GM06990 (cell line): ENCODE results near the gene RPL13.

ENCODE experiments used
- DNase-seq: peaks from one replicate; pipeline ENCODE4 v3.0.0-alpha.2; 2011; ENCODE audit not compliant: insufficient read length; ENCODE audit errors: extremely low read depth
- H3K27me3 ChIP-seq: replicated peaks from 2 replicates; pipeline ENCODE4 v1.6.0; 2011; ENCODE audit warnings: low read length; ENCODE audit not compliant: control insufficient read depth, insufficient read depth
- H3K36me3 ChIP-seq: 2 replicates; pipeline ENCODE4 v1.5.1; 2011; ENCODE audit warnings: low read length; ENCODE audit not compliant: control insufficient read depth, insufficient read depth
- H3K4me3 ChIP-seq: replicated peaks from 2 replicates; pipeline ENCODE4 v1.5.1; 2011; ENCODE audit warnings: low read depth, mild to moderate bottlenecking, control low read depth, low read length
- TF ChIP-seq, protein P1 (sequence below): IDR thresholded peaks from 2 replicates; pipeline ENCODE4 v1.5.1; 2011; ENCODE audit warnings: low read length, control low read depth, mild to moderate bottlenecking, inconsistent platforms; ENCODE audit not compliant: insufficient read depth, poor library complexity, severe bottlenecking

The RPL13 gene

DNA sequence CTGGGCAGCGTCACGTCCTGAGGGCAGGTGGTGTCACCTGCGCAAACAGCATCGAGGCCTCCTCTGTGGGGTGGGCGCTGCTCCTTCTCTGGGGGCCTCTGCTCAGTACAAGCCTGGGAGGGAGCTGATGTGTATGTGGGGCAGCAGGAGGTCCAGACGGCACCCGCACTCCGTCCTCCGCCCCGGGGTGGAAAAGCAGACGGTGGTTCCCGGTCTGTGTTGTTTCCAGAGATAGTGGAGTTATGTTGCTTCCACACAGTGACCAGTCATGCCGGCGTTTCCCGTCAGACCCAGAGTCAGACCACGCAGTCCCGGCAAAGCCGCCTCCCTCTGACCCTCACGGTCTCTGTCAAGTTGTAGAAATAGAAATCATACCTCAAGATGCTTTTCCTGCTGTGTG lies 13.7 kb upstream of the RPL13 start:
- TF ChIP-seq, protein P1, sequence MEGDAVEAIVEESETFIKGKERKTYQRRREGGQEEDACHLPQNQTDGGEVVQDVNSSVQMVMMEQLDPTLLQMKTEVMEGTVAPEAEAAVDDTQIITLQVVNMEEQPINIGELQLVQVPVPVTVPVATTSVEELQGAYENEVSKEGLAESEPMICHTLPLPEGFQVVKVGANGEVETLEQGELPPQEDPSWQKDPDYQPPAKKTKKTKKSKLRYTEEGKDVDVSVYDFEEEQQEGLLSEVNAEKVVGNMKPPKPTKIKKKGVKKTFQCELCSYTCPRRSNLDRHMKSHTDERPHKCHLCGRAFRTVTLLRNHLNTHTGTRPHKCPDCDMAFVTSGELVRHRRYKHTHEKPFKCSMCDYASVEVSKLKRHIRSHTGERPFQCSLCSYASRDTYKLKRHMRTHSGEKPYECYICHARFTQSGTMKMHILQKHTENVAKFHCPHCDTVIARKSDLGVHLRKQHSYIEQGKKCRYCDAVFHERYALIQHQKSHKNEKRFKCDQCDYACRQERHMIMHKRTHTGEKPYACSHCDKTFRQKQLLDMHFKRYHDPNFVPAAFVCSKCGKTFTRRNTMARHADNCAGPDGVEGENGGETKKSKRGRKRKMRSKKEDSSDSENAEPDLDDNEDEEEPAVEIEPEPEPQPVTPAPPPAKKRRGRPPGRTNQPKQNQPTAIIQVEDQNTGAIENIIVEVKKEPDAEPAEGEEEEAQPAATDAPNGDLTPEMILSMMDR, result no peak
- no peak overlapping the region for H3K4me3 ChIP-seq
- H3K27me3 ChIP-seq, result no peaks in the 10 kb centered on the region
- DNase-seq, result no peak
- peaks cover 18% of the 10 kb centered on the region for H3K36me3 ChIP-seq

DNA sequence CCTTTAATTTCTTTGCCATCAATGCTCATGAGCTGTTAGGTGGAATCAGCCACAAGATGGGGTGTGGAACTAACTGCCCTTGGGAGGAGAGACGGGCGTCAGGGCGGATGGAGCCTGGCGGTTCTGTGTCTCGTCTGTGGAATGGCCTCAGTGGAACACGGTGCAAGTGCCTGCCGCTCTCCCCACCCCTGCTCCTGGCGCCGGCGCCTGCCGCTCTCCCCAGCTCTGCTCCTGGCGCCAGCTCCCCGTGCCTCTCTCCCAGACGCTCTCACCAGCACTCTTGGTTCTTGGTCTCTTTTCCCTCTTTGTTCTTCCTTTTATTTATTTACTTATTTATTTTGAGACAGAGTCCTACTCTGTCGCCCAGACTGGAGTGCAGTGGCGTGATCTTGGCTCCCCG lies 13.2 kb upstream of the RPL13 start:
- peaks cover 22% of the 10 kb centered on the region for H3K36me3 ChIP-seq
- no peaks in the 10 kb centered on the region for H3K27me3 ChIP-seq

DNA sequence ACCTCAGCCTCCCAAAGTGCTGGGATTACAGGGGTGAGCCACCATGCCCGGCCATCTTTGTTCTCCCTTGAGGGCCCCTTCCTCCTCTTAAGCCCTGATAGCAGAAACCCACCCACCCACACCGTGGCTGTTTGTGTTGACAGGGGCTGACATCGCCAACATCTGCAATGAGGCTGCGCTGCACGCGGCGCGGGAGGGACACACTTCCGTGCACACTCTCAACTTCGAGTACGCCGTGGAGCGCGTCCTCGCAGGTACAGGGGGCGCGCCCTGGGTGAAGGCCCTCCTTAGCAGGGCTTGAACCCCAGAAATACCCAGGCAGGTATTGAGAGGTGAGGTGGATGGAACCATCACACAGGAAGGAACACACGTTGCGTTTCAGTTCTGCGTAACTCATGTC lies 12.6 kb upstream of the RPL13 start:
- no peaks in the 10 kb centered on the region for H3K27me3 ChIP-seq
- peaks cover 27% of the 10 kb centered on the region for H3K36me3 ChIP-seq
- TF ChIP-seq, protein P1, result no peak
- no peak overlapping the region for H3K4me3 ChIP-seq
- no peak for DNase-seq

More for the DNA sequence above, 13.2 kb upstream of the RPL13 start:
- DNase-seq, result no peak
- TF ChIP-seq, protein P1, result no peak
- no peak overlapping the region for H3K4me3 ChIP-seq

DNA sequence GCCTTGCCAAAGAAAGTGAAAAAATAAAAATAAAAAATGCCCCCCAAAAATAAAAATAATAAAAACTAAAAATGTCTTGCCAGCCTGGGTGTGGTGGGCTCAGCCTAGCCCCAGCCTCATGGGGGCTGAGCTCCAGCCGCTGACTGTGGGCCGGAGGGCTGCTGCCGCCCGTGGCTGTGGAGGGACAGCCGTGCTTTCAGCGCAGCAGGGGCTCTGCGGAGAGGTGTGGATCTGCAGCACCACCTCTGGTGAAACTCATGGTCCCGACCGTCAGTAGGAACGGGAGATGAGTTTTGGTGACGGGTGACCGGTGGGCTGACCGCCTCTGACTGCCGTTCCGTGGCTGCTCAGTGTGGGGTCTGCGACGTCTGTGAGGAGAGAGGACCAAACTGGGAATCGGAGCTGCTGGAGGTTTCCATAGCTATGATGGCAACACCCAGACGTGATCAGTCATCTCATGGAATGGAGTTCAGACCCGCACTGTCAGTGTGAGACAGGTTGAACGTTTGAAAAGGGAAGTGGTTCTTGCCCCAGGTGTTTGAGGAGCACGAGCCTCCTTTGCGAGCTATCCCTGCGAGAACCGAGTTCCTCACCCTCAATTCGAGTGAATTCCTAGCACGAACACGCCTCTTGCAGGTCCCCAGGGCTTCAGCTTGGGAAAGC lies 12.0 kb upstream of the RPL13 start:
- Histone ChIP-seq H3K27me3 (no peaks in the 10 kb centered on the region), H3K4me3 (no peak overlapping the region), H3K36me3 (peaks cover 27% of the 10 kb centered on the region)
- no peak for DNase-seq
- TF ChIP-seq, protein P1, result no peak

DNA sequence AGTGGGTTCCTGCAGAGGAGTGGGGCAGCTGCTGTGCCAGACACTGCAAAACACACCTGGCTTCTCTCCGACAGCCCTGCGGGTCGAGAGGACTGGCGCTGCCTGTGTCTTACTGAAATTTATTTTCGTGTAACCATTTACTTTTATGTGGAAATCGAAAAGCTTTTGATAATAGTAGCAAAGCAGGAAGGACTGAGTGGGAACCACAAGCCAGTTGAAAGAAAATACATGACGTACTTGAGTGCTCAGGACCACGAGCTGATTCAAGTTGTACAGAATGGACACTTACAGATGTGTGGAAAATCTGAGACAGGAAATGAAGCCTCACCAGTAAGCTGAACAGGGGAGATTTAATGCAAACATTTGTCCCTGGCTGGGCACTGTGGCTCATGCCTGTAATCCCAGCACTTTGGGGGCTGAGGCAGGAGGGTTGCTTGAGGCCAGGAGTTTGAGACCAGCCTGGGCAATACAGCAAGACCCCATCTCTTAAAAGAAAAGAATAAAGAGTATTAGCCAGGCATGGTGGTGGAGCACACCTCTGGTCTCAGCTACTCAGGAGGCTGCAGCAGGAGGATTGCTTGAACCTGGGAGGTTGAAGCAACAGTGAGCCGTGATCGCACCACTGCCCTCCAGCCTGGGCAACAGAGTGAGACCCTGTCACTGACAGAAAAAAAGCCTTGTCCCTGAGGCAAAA lies 11.3 kb upstream of the RPL13 start:
- TF ChIP-seq, protein P1, result no peak
- H3K4me3 ChIP-seq, result no peak overlapping the region
- H3K27me3 ChIP-seq, result no peaks in the 10 kb centered on the region
- peaks cover 30% of the 10 kb centered on the region for H3K36me3 ChIP-seq
- no peak for DNase-seq
